Gastrocnemius medialis (tissue), 4 donors: Measurements from ENCODE around the gene TNS4. TPM values are rescaled to one million over a fixed set of nuclear protein-coding genes. Genes with fewer than 3 reads are reported as not detected.

Source experiments
- ATAC-seq, 2 donors: fragments of 150-250 bp; one replicate each; pipeline ENCODE4 v1.9.1; 2016
- DNase-seq, 2 donors: peaks; one replicate each; pipeline ENCODE4 v3.0.0-alpha.2; 2019
- H3K27ac ChIP-seq, 4 donors: fragments of 200-600 bp; sonication (generic); 1 replicate in 1 of 4; 2 replicates in 3 of 4; pipeline ENCODE4 v1.5.1; 2016 to 2018; ENCODE audit warnings: mild to moderate bottlenecking in 2 of 4, moderate library complexity in 1 of 4
- H3K27me3 ChIP-seq, 3 donors: fragments of 200-600 bp; sonication (generic) in 2 of 3; 1 replicate in 1 of 3; 2 replicates in 2 of 3; pipeline versions ENCODE4 v1.5.1 to v1.6.0; 2016 to 2019; ENCODE audit warnings: mild to moderate bottlenecking in 1 of 3, moderate library complexity in 1 of 3
- H3K36me3 ChIP-seq, 2 donors: fragments of 200-600 bp; sonication (generic) in 1 of 2; one replicate each; pipeline ENCODE4 v1.5.1; 2017 to 2018
- H3K4me1 ChIP-seq, 2 donors: fragments of 200-600 bp; sonication (generic) in 1 of 2; one replicate each; pipeline ENCODE4 v1.5.1; 2016 to 2017; ENCODE audit warnings: mild to moderate bottlenecking in 2 of 2
- H3K4me3 ChIP-seq, 4 donors: fragments of 200-600 bp; sonication (generic) in 3 of 4; 1 replicate in 1 of 4; 2 replicates in 3 of 4; pipeline ENCODE4 v1.5.1; 2016 to 2019; ENCODE audit warnings: mild to moderate bottlenecking in 2 of 4
- H3K9me3 ChIP-seq, 3 donors: fragments of 200-600 bp; sonication (generic) in 2 of 3; 1 replicate in 1 of 3; 2 replicates in 2 of 3; pipeline ENCODE4 v1.5.1; 2016 to 2019
- POLR2A ChIP-seq, 2 donors: fragments of 450-650 bp; IDR thresholded peaks; one replicate each; pipeline ENCODE4 v1.6.1; 2017; ENCODE audit warnings: antibody characterized with exemption in 2 of 2, mild to moderate bottlenecking in 2 of 2, moderate library complexity in 2 of 2
- in situ Hi-C, 4 donors: fragments of 200-750 bp; cut with MboI; loops; one replicate each; pipeline versions ENCODE4 v1.15.0 to v1.8.0; 2017; ENCODE audit warnings: low sequenced_read_pairs in 4 of 4
- intact Hi-C: fragments of 100-400 bp; cut with DNase I; formaldehyde crosslinking; loops from one replicate; pipeline ENCODE4 v1.15.1; 2023; ENCODE audit warnings: low total_unique reads
- total RNA-seq, 4 donors: library from RNA; depleted of rRNA; stranded (reverse); fragments of >200 nt; gene quantifications; one replicate each; pipeline versions ENCODE4 v1.1.0 to v1.2.3, GENCODE V29; 2016
- TF ChIP-seq, protein P1 (sequence below), 5 experiments: fragments of 450-650 bp in 3 of 5; fragments of 200-600 bp in 2 of 5; sonication (generic) in 2 of 5; IDR thresholded peaks in 4 of 5; conservative IDR thresholded peaks in 1 of 5; 1 replicate in 4 of 5; 2 replicates in 1 of 5; pipeline ENCODE4 v1.5.1; 2016 to 2019; ENCODE audit warnings: antibody characterized with exemption in 5 of 5, mild to moderate bottlenecking in 3 of 5, moderate library complexity in 3 of 5

The TNS4 gene
- total RNA-seq, 4 donors from 2014 or later, result 0.18 TPM; not detected in 3

DNA sequence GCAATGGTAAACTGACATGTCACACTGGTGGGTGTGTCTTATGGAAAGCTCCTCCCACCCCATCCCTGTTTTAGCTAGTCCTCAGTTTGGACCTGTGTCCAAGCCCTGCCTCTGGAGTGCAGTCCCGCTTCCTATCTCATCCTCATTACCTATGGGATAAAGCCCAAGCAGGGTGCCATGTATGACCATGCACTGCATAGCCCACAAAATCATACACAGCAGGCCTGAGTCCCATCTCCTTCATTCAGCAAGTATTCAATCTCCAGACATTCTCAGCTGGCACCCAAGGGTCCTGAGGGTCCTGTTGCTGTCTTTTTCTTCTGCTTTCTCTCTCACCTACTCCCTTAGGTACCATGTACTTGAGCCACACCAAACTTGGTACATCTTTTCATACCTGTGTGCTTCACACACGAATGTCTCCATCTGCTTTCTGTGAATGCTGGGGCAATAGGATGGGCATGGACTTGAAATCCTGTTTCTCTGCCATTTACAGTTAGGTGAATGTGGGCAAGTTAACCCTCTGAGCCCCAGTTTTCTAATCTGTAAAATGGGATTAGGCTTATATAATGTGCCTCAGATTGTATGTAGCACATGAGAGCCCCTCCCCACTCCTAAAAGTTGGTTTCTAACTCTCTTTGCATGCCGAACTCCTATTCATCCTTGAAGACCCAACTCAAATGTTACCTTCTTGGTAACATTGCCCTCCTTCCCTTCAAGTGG is 28.5 kb downstream of the TNS4 start:
- no peak overlapping the region for H3K4me3 ChIP-seq
- peaks cover 0 to 10% of the 10 kb centered on the region in 2 donors for H3K4me1 ChIP-seq
- DNase-seq (no peak), ATAC-seq (no peak)
- in situ Hi-C loops, result no loop called here
- no peaks in the 10 kb centered on the region for H3K27me3 ChIP-seq
- H3K27ac ChIP-seq, result no peak overlapping the region
- no peak for TF ChIP-seq POLR2A (IDR thresholded peaks at IDR 0.05)
- TF ChIP-seq, protein P1, sequence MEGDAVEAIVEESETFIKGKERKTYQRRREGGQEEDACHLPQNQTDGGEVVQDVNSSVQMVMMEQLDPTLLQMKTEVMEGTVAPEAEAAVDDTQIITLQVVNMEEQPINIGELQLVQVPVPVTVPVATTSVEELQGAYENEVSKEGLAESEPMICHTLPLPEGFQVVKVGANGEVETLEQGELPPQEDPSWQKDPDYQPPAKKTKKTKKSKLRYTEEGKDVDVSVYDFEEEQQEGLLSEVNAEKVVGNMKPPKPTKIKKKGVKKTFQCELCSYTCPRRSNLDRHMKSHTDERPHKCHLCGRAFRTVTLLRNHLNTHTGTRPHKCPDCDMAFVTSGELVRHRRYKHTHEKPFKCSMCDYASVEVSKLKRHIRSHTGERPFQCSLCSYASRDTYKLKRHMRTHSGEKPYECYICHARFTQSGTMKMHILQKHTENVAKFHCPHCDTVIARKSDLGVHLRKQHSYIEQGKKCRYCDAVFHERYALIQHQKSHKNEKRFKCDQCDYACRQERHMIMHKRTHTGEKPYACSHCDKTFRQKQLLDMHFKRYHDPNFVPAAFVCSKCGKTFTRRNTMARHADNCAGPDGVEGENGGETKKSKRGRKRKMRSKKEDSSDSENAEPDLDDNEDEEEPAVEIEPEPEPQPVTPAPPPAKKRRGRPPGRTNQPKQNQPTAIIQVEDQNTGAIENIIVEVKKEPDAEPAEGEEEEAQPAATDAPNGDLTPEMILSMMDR (IDR thresholded peaks at IDR 0.05 in 4 of 5, conservative IDR thresholded peaks at IDR 0.05 in 1 of 5), result no peak
- H3K36me3 ChIP-seq, result no peaks in the 10 kb centered on the region
- intact Hi-C loops, result no loop called here
- no peaks in the 10 kb centered on the region for H3K9me3 ChIP-seq

- H3K9me3 ChIP-seq, result no peaks in the 10 kb centered on the region
- in situ Hi-C loops (no loop called here), intact Hi-C loops (no loop called here)
- H3K4me3 ChIP-seq, result no peak overlapping the region
- H3K27ac ChIP-seq, result no peak overlapping the region
- no peaks in the 10 kb centered on the region for H3K27me3 ChIP-seq
- DNase-seq (no peak), ATAC-seq (no peak)
- H3K4me1 ChIP-seq, result peaks cover 0 to 10% of the 10 kb centered on the region in 2 donors
- no peak for TF ChIP-seq POLR2A (IDR thresholded peaks at IDR 0.05)
- TF ChIP-seq, protein P1 (IDR thresholded peaks at IDR 0.05 in 4 of 5, conservative IDR thresholded peaks at IDR 0.05 in 1 of 5), result no peak
- no peaks in the 10 kb centered on the region for H3K36me3 ChIP-seq
Measured at GRCh38 chr17:40471846-40472732, 29.3 kb downstream of the TNS4 start.

- in situ Hi-C loops, result no loop called here
- no peak for ATAC-seq
- intact Hi-C loops, result no loop called here
Measured at GRCh38 chr17:40470932-40471828, 30.2 kb downstream of the TNS4 start.

More at GRCh38 chr17:40470932-40471828, 30.2 kb downstream of the TNS4 start:
- Histone ChIP-seq H3K9me3 (no peaks in the 10 kb centered on the region), H3K27me3 (no peaks in the 10 kb centered on the region), H3K36me3 (no peaks in the 10 kb centered on the region), H3K4me1 (peaks cover 0 to 7% of the 10 kb centered on the region in 2 donors), H3K4me3 (no peak overlapping the region), H3K27ac (no peak overlapping the region)
- DNase-seq, result no peak
- TF ChIP-seq POLR2A (IDR thresholded peaks at IDR 0.05), result no peak
- TF ChIP-seq, protein P1 (IDR thresholded peaks at IDR 0.05 in 4 of 5, conservative IDR thresholded peaks at IDR 0.05 in 1 of 5), result no peak
